SU-DHL-6 (cell line): ENCODE measurements around the gene STRBP.

ENCODE experiments used
- EZH2phosphoT487 ChIP-seq: fragments of 200-600 bp; sonication (generic), shearing (Covaris generic); conservative IDR thresholded peaks from 2 replicates; pipeline ENCODE4 v1.6.1; 2018; ENCODE audit warnings: mild to moderate bottlenecking, antibody characterized with exemption, low read length, moderate library complexity, mixed read lengths
- TF ChIP-seq, protein P1 (sequence below): fragments of 200-600 bp; sonication (generic); IDR thresholded peaks from one replicate; pipeline ENCODE4 v1.5.1; 2017; ENCODE audit warnings: antibody characterized with exemption, mild to moderate bottlenecking, low read length, moderate library complexity; ENCODE audit not compliant: insufficient read depth, poor library complexity, severe bottlenecking

GRCh38 chr9:123251741-123252140 is 16.6 kb downstream of the STRBP start:
- TF ChIP-seq, protein P1, sequence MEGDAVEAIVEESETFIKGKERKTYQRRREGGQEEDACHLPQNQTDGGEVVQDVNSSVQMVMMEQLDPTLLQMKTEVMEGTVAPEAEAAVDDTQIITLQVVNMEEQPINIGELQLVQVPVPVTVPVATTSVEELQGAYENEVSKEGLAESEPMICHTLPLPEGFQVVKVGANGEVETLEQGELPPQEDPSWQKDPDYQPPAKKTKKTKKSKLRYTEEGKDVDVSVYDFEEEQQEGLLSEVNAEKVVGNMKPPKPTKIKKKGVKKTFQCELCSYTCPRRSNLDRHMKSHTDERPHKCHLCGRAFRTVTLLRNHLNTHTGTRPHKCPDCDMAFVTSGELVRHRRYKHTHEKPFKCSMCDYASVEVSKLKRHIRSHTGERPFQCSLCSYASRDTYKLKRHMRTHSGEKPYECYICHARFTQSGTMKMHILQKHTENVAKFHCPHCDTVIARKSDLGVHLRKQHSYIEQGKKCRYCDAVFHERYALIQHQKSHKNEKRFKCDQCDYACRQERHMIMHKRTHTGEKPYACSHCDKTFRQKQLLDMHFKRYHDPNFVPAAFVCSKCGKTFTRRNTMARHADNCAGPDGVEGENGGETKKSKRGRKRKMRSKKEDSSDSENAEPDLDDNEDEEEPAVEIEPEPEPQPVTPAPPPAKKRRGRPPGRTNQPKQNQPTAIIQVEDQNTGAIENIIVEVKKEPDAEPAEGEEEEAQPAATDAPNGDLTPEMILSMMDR, result no peak
- no peak for TF ChIP-seq EZH2phosphoT487
